Calu3 (cell line): ENCODE measurements around the gene SLC31A1. TPM values are rescaled to one million over a fixed set of nuclear protein-coding genes. Genes with fewer than 3 reads are reported as not detected.

Experiments used
- BruUV-seq: library from RNA; stranded (reverse); fragments of 400-500 nt; replicated peaks from 2 replicates; lab custom pipeline; 2021; lab: Mats Ljungman, UMichigan
- CTCF ChIA-PET: fragments of 300-600 bp; sonication (Branson Sonifier 250); formaldehyde crosslinking; loops from one replicate; lab custom pipeline; 2022; ENCODE audit warnings: antibody characterized with exemption; lab: Charles Lee
- DNase-seq: peaks from one replicate; pipeline ENCODE4 v3.0.0; 2022
- H3K27ac Mint-ChIP-seq: one replicate; pipeline ENCODE4 v1.8.0; 2022; ENCODE audit warnings: mixed read lengths; ENCODE audit not compliant: unreplicated experiment
- H3K27me3 Mint-ChIP-seq: one replicate; pipeline ENCODE4 v1.8.0; 2022; ENCODE audit warnings: mixed read lengths; ENCODE audit not compliant: unreplicated experiment
- H3K36me3 Mint-ChIP-seq: one replicate; pipeline ENCODE4 v1.8.0; 2022; ENCODE audit warnings: mild to moderate bottlenecking, moderate library complexity, mixed read lengths; ENCODE audit not compliant: insufficient read depth, unreplicated experiment
- H3K4me1 Mint-ChIP-seq: one replicate; pipeline ENCODE4 v1.8.0; 2022; ENCODE audit warnings: mild to moderate bottlenecking, low read depth, mixed read lengths; ENCODE audit not compliant: unreplicated experiment
- H3K4me3 Mint-ChIP-seq: one replicate; pipeline ENCODE4 v1.8.0; 2022; ENCODE audit warnings: mild to moderate bottlenecking, low read depth, moderate library complexity, mixed read lengths; ENCODE audit not compliant: unreplicated experiment
- H3K9me3 Mint-ChIP-seq: one replicate; pipeline ENCODE4 v1.8.0; 2022; ENCODE audit warnings: low read depth, mixed read lengths; ENCODE audit not compliant: unreplicated experiment
- CTCF ChIP-seq: fragments of 200-600 bp; IDR thresholded peaks from one replicate; pipeline ENCODE4 v1.8.0; 2022; ENCODE audit warnings: antibody characterized with exemption; ENCODE audit not compliant: unreplicated experiment
- intact Hi-C: fragments of 100-400 bp; cut with micrococcal nuclease; formaldehyde crosslinking; loops from one replicate; pipeline ENCODE4 v1.10.0; 2022; ENCODE audit not compliant: unreplicated experiment
- total RNA-seq: library from RNA; stranded (reverse); gene quantifications from 2 replicates; pipeline ENCODE4 v1.2.3, GENCODE V29; 2022

Gene SLC31A1
- total RNA-seq, 1 experiment from 2014 or later = 21.0 TPM

- CTCF ChIA-PET = no interaction called here
- H3K36me3 Mint-ChIP-seq = no peaks in the 10 kb centered on the region
- no peak for DNase-seq
Measured at GRCh38 chr9:113269871-113270270, 48.5 kb downstream of the SLC31A1 start.

GRCh38 chr9:113274474-113275156 lies 53.3 kb downstream of the SLC31A1 start:
- BruUV-seq = TSS peak; percentile 44
- peak; percentile 26 for DNase-seq
- intact Hi-C loops = loop anchor here (1.0 to 10.0 kb wide), 3 partner anchors 133 to 384 kb away; no protein-coding TSS in a partner anchor
- no peaks in the 10 kb centered on the region for H3K27me3 Mint-ChIP-seq
- H3K36me3 Mint-ChIP-seq = peaks cover 6% of the 10 kb centered on the region
- no peaks in the 10 kb centered on the region for H3K9me3 Mint-ChIP-seq
- CTCF ChIA-PET = interaction anchor here (0.6 to 1.8 kb wide), 6 partner anchors 20 to 1224 kb away, joined by 3 to 11 read pairs (median 4); no protein-coding TSS in a partner anchor
- no peak overlapping the region for H3K4me3 Mint-ChIP-seq
- no peak overlapping the region for H3K27ac Mint-ChIP-seq
- no peak for TF ChIP-seq CTCF
- H3K4me1 Mint-ChIP-seq = no peaks in the 10 kb centered on the region

More at GRCh38 chr9:113269871-113270270, 48.5 kb downstream of the SLC31A1 start:
- no peak for TF ChIP-seq CTCF
- H3K9me3 Mint-ChIP-seq = no peaks in the 10 kb centered on the region
- no peak overlapping the region for H3K27ac Mint-ChIP-seq
- no peaks in the 10 kb centered on the region for H3K27me3 Mint-ChIP-seq
- H3K4me3 Mint-ChIP-seq = no peak overlapping the region
- no TSS peak for BruUV-seq
- H3K4me1 Mint-ChIP-seq = no peaks in the 10 kb centered on the region
- intact Hi-C loops = loop anchor here (10.0 kb wide), 2 partner anchors 65 to 315 kb away; no protein-coding TSS in a partner anchor

GRCh38 chr9:113275157-113276131 lies 54.1 kb downstream of the SLC31A1 start, which contains the start of the genes CDC26 and PRPF4:
Gene CDC26, minus strand, starts transcription at chr9:113275572. Its CDS starts 3,065 bp downstream, at chr9:113272507.
Gene PRPF4, plus strand, starts transcription at chr9:113275658. Its CDS starts 86 bp downstream, at chr9:113275744.
- Mint-ChIP-seq H3K9me3 (no peaks in the 10 kb centered on the region), H3K36me3 (peaks cover 14% of the 10 kb centered on the region), H3K27me3 (no peaks in the 10 kb centered on the region), H3K4me1 (no peaks in the 10 kb centered on the region), H3K4me3 (no peak within 1 kb of the TSS), H3K27ac (no peak within 1 kb of the TSS)
- DNase-seq = peak; percentile 93
- intact Hi-C loops = loop anchor here (10.0 kb wide), 1 partner anchor 309 kb away; no protein-coding TSS in a partner anchor
- TF ChIP-seq CTCF = no peak
- CTCF ChIA-PET = interaction anchor here (0.6 to 1.8 kb wide), 5 partner anchors 56 to 1224 kb away, joined by 3 to 11 read pairs (median 3); no protein-coding TSS in a partner anchor
- BruUV-seq = TSS peak; percentile 68

- no peaks in the 10 kb centered on the region for H3K27me3 Mint-ChIP-seq
- intact Hi-C loops = loop anchor here (10.0 kb wide), 1 partner anchor 306 kb away; no protein-coding TSS in a partner anchor
- CTCF ChIA-PET = no interaction called here
- H3K4me1 Mint-ChIP-seq = no peaks in the 10 kb centered on the region
- H3K36me3 Mint-ChIP-seq = peaks cover 33% of the 10 kb centered on the region
- no peak for DNase-seq
- no peak for TF ChIP-seq CTCF
- H3K27ac Mint-ChIP-seq = no peak overlapping the region
- no peak overlapping the region for H3K4me3 Mint-ChIP-seq
- no peaks in the 10 kb centered on the region for H3K9me3 Mint-ChIP-seq
- BruUV-seq = no TSS peak
Measured at GRCh38 chr9:113278840-113279239, 57.5 kb downstream of the SLC31A1 start.
